Gastrocnemius medialis (tissue), 4 donors: Measurements from ENCODE around the gene LNX1.

Experiments used
- CTCF ChIP-seq, 5 experiments: fragments of 450-650 bp in 3 of 5; fragments of 200-600 bp in 2 of 5; sonication (generic) in 2 of 5; IDR thresholded peaks in 4 of 5; conservative IDR thresholded peaks in 1 of 5; 1 replicate in 4 of 5; 2 replicates in 1 of 5; pipeline ENCODE4 v1.5.1; 2016 to 2019; ENCODE audit warnings: antibody characterized with exemption in 5 of 5, mild to moderate bottlenecking in 3 of 5, moderate library complexity in 3 of 5
- POLR2A ChIP-seq, 2 donors: fragments of 450-650 bp; IDR thresholded peaks; one replicate each; pipeline ENCODE4 v1.6.1; 2017; ENCODE audit warnings: antibody characterized with exemption in 2 of 2, mild to moderate bottlenecking in 2 of 2, moderate library complexity in 2 of 2

- TF ChIP-seq CTCF (IDR thresholded peaks at IDR 0.05 in 4 of 5, conservative IDR thresholded peaks at IDR 0.05 in 1 of 5) = no peak
- no peak for TF ChIP-seq POLR2A (IDR thresholded peaks at IDR 0.05)
Measured at GRCh38 chr4:53599632-53600031, 8.3 kb upstream of the LNX1 start.
